Panc1 (cell line): ENCODE measurements around the gene ERCC6L. TPM values are rescaled to one million over a fixed set of nuclear protein-coding genes. Genes with fewer than 3 reads are reported as not detected.

Source experiments
- ATAC-seq: fragments of 200-7000 bp; cut with Tn5 transposase; 2 replicates; pipeline ENCODE4 v1.9.1; 2020; ENCODE audit warnings: mild to moderate bottlenecking, moderate library complexity
- BruUV-seq: library from RNA; stranded (reverse); fragments of 400-500 nt; replicated peaks from 2 replicates; lab custom pipeline; 2021; lab: Mats Ljungman, UMichigan
- CTCF ChIA-PET: fragments of 300-600 bp; sonication (Branson Sonifier 250); formaldehyde crosslinking; loops from one replicate; lab custom pipeline; 2022; ENCODE audit warnings: antibody characterized with exemption; lab: Charles Lee
- POLR2A ChIA-PET: fragments of 300-600 bp; sonication (Branson Sonifier 250); formaldehyde crosslinking; loops from one replicate; lab custom pipeline; 2022; ENCODE audit warnings: antibody characterized with exemption; lab: Charles Lee
- DNase-seq: peaks from one replicate; pipeline ENCODE4 v3.0.0-alpha.2; 2010; ENCODE audit warnings: low read depth, low spot score
- H3K27ac ChIP-seq: 2 replicates; pipeline ENCODE4 v1.5.1; 2011; ENCODE audit warnings: mild to moderate bottlenecking, low read length, inconsistent platforms
- H3K27me3 ChIP-seq: fragments of 200-500 bp; sonication (Bioruptor generic); 2 replicates; pipeline ENCODE4 v1.6.0; 2014; ENCODE audit warnings: low read length, inconsistent platforms; ENCODE audit not compliant: control insufficient read depth, insufficient read depth
- H3K36me3 ChIP-seq: fragments of 200-500 bp; sonication (Bioruptor generic); 2 replicates; pipeline ENCODE4 v1.5.1; 2014; ENCODE audit warnings: inconsistent platforms, mild to moderate bottlenecking, low read length, moderate library complexity; ENCODE audit not compliant: control insufficient read depth, insufficient read depth
- H3K4me1 ChIP-seq: 2 replicates; pipeline ENCODE4 v1.5.1; 2011; ENCODE audit warnings: inconsistent platforms, mild to moderate bottlenecking, low read length, moderate library complexity; ENCODE audit not compliant: control insufficient read depth, insufficient read depth
- H3K4me3 ChIP-seq, 2 experiments: 2 replicates each; pipeline ENCODE4 v1.5.1; 2011 to 2012; ENCODE audit warnings: low read depth in 2 of 2, low read length in 2 of 2, mild to moderate bottlenecking in 2 of 2, inconsistent platforms in 1 of 2, moderate library complexity in 1 of 2
- H3K9me3 ChIP-seq: fragments of 200-500 bp; sonication (Bioruptor generic); 2 replicates; pipeline ENCODE4 v1.5.1; 2014; ENCODE audit warnings: low read depth, mild to moderate bottlenecking, inconsistent platforms, low read length, moderate library complexity; ENCODE audit not compliant: control insufficient read depth, insufficient read depth
- POLR2AphosphoS5 ChIP-seq: IDR thresholded peaks from 2 replicates; pipeline ENCODE4 v1.6.1; 2012; ENCODE audit warnings: mild to moderate bottlenecking, low read depth, low read length, moderate library complexity
- SIN3A ChIP-seq: IDR thresholded peaks from 2 replicates; pipeline ENCODE4 v1.6.1; 2012; ENCODE audit warnings: low read depth, mild to moderate bottlenecking, low read length, moderate library complexity, borderline replicate concordance; ENCODE audit not compliant: insufficient read depth
- TCF7L2 ChIP-seq: IDR thresholded peaks from 2 replicates; pipeline ENCODE4 v1.6.1; 2011; ENCODE audit warnings: mild to moderate bottlenecking, low read depth, low read length, inconsistent platforms
- in situ Hi-C: cut with HindIII; loops from 2 replicates; pipeline ENCODE4 v1.10.0; 2016; ENCODE audit warnings: low sequenced_read_pairs, low pct_unique_long_range_greater_than_20kb
- intact Hi-C: fragments of 100-400 bp; cut with micrococcal nuclease; formaldehyde crosslinking; loops from one replicate; pipeline ENCODE4 v1.10.0; 2022; ENCODE audit not compliant: unreplicated experiment
- total RNA-seq: library from RNA; stranded (reverse); gene quantifications from one replicate; pipeline ENCODE4 v1.2.1, GENCODE V29; 2021; ENCODE audit not compliant: unreplicated experiment
- TF ChIP-seq, protein P1 (sequence below): fragments of 450-650 bp; IDR thresholded peaks from 2 replicates; pipeline ENCODE4 v1.5.1; 2017; ENCODE audit warnings: mild to moderate bottlenecking
- TF ChIP-seq, protein P2 (sequence below), 2 experiments: IDR thresholded peaks; 2 replicates each; pipeline ENCODE4 v1.6.1; 2011 to 2012; ENCODE audit warnings: low read depth in 2 of 2, control low read depth in 1 of 2, low read length in 1 of 2, mild to moderate bottlenecking in 1 of 2, moderate library complexity in 1 of 2; ENCODE audit not compliant: insufficient read depth in 1 of 2

The ERCC6L gene
- total RNA-seq, 1 experiment from 2014 or later = 17.3 TPM

DNA sequence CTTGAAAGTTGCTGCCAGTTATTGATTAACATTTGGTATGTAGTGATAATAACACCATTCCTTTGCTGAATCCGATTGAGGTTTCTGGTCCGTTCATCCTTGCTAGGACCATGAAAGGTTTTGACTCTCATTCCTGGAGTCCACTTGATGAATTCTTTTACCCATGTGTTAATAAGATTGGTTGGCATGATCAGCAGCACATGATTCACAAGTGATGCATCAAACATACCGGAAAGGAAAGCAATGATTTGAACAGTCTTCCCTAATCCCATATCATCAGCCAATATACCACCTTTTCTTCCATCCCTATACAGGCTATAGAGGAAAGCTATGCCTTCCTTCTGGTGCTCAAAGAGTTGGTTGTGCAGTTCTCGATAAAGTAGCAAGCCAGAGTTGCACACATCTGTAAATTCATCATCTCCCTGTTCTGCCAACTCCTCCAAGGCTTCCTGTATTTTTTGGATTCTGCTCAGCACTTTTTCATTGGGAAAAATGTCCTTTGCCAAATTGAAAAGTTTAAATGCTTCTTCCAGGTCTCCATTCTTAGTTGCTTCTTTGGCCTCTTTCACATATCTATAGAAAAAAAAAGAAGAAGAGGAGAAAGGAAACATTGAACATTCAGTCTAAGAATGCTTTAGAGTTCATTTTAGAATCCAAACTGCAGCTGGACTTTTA, 30.6 kb downstream of the ERCC6L start:
- no peak overlapping the region for H3K27ac ChIP-seq
- in situ Hi-C loops (no loop called here), intact Hi-C loops (no loop called here)
- ATAC-seq (no peak), DNase-seq (no peak)
- no peaks in the 10 kb centered on the region; the same call in 1 of the 2 replicates for H3K9me3 ChIP-seq
- no peaks in the 10 kb centered on the region for H3K27me3 ChIP-seq
- TF ChIP-seq, protein P1, sequence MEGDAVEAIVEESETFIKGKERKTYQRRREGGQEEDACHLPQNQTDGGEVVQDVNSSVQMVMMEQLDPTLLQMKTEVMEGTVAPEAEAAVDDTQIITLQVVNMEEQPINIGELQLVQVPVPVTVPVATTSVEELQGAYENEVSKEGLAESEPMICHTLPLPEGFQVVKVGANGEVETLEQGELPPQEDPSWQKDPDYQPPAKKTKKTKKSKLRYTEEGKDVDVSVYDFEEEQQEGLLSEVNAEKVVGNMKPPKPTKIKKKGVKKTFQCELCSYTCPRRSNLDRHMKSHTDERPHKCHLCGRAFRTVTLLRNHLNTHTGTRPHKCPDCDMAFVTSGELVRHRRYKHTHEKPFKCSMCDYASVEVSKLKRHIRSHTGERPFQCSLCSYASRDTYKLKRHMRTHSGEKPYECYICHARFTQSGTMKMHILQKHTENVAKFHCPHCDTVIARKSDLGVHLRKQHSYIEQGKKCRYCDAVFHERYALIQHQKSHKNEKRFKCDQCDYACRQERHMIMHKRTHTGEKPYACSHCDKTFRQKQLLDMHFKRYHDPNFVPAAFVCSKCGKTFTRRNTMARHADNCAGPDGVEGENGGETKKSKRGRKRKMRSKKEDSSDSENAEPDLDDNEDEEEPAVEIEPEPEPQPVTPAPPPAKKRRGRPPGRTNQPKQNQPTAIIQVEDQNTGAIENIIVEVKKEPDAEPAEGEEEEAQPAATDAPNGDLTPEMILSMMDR = no peak
- TF ChIP-seq POLR2AphosphoS5 = no peak
- TF ChIP-seq TCF7L2 = no peak
- TF ChIP-seq, protein P2, sequence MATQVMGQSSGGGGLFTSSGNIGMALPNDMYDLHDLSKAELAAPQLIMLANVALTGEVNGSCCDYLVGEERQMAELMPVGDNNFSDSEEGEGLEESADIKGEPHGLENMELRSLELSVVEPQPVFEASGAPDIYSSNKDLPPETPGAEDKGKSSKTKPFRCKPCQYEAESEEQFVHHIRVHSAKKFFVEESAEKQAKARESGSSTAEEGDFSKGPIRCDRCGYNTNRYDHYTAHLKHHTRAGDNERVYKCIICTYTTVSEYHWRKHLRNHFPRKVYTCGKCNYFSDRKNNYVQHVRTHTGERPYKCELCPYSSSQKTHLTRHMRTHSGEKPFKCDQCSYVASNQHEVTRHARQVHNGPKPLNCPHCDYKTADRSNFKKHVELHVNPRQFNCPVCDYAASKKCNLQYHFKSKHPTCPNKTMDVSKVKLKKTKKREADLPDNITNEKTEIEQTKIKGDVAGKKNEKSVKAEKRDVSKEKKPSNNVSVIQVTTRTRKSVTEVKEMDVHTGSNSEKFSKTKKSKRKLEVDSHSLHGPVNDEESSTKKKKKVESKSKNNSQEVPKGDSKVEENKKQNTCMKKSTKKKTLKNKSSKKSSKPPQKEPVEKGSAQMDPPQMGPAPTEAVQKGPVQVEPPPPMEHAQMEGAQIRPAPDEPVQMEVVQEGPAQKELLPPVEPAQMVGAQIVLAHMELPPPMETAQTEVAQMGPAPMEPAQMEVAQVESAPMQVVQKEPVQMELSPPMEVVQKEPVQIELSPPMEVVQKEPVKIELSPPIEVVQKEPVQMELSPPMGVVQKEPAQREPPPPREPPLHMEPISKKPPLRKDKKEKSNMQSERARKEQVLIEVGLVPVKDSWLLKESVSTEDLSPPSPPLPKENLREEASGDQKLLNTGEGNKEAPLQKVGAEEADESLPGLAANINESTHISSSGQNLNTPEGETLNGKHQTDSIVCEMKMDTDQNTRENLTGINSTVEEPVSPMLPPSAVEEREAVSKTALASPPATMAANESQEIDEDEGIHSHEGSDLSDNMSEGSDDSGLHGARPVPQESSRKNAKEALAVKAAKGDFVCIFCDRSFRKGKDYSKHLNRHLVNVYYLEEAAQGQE (IDR thresholded peaks at IDR 0.05; ENCODE audit: insufficient read depth in 1 of 2, low read depth in 2 of 2, low read length in 1 of 2) = no peak
- no peak for TF ChIP-seq SIN3A
- H3K4me1 ChIP-seq = no peaks in the 10 kb centered on the region
- no peak overlapping the region for H3K4me3 ChIP-seq
- CTCF ChIA-PET = no interaction called here
- POLR2A ChIA-PET = no interaction called here
- BruUV-seq = no TSS peak
- H3K36me3 ChIP-seq = peaks cover 2% of the 10 kb centered on the region; the same call in 1 of the 2 replicates

DNA sequence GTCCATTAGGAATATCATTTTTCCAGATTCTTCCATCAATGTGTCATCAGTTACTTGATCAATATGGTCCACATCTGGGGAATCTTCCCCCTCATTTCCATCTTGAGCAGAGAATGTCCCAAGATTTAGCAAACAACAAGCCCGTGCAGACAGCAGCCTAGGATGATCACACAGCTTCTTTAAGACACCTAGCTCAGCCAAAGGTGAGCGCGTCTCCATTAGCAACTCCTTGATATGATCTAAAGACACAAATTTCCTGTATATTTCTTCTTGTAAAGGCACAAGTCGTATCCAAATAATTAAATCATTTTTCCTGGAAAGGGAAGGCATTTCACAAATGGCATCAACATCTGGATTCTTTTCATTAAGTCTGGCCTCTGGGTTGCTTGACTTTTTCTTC, 31.5 kb downstream of the ERCC6L start:
- ATAC-seq = no peak
- CTCF ChIA-PET = no interaction called here
- TF ChIP-seq, protein P2 (IDR thresholded peaks at IDR 0.05; ENCODE audit: insufficient read depth in 1 of 2, low read depth in 2 of 2, low read length in 1 of 2) = no peak
- TF ChIP-seq SIN3A = no peak
- no peak for TF ChIP-seq POLR2AphosphoS5
- TF ChIP-seq TCF7L2 = no peak

More for the DNA sequence above, 31.5 kb downstream of the ERCC6L start:
- no TSS peak for BruUV-seq
- H3K9me3 ChIP-seq = no peaks in the 10 kb centered on the region; the same call in 1 of the 2 replicates
- no peak overlapping the region for H3K4me3 ChIP-seq
- H3K27ac ChIP-seq = no peak overlapping the region
- H3K27me3 ChIP-seq = no peaks in the 10 kb centered on the region
- POLR2A ChIA-PET = no interaction called here
- H3K36me3 ChIP-seq = peaks cover 2% of the 10 kb centered on the region; the same call in 1 of the 2 replicates
- H3K4me1 ChIP-seq = no peaks in the 10 kb centered on the region
- DNase-seq = no peak
- in situ Hi-C loops (no loop called here), intact Hi-C loops (no loop called here)
